ENCODE results near the gene SALL2.

SALL2 gene

GRCh38 chr14:21476925-21477681 is 49.0 kb downstream of the SALL2 start, which contains the start of the genes RAB2B and TOX4:
Gene RAB2B, minus strand, starts transcription at chr14:21476959. Its CDS starts 87 bp downstream, at chr14:21476872.
Gene TOX4, plus strand, starts transcription at chr14:21477195. Its CDS starts 84 bp downstream, at chr14:21477279.
- peak; percentile 87 for DNase-seq (ENCODE audit: low read depth)

DNA sequence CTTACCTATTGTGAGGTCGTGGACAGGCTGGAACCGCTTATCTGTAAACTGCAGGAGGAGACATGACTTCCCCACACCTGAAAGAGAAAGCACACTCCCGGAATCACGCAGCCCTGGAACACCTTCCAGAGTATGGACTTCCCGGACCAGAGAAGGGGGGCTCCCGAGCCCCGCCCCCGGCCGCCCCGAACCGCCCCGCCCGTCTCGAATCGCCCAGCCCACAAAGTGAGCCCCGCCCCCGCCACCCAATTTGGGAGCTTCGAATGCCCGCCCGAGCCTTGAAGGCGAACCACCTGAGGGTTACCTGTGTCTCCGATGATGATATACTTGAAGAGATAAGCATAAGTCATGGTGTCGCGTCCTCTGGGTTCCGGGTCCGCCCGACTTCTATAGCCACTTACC is 49.6 kb downstream of the SALL2 start:
- DNase-seq (ENCODE audit: low read depth): peak; percentile 78

GRCh38 chr14:21475767-21476522 is 50.2 kb downstream of the SALL2 start:
- DNase-seq (ENCODE audit: low read depth): no peak
